Osteocyte (in vitro differentiated cells): Measurements from ENCODE around the gene C4orf50. TPM values are rescaled to one million over a fixed set of nuclear protein-coding genes. Genes with fewer than 3 reads are reported as not detected.

Experiments
- DNase-seq: peaks from one replicate; pipeline ENCODE4 v3.0.0; 2021; ENCODE audit warnings: mixed read lengths; ENCODE audit not compliant: unreplicated experiment; ENCODE audit errors: extremely low spot score
- H3K27ac Mint-ChIP-seq: one replicate; pipeline ENCODE4 v1.8.0; 2021; ENCODE audit warnings: mild to moderate bottlenecking, mixed read lengths; ENCODE audit not compliant: unreplicated experiment
- H3K27me3 Mint-ChIP-seq: one replicate; pipeline ENCODE4 v1.8.0; 2021; ENCODE audit warnings: mixed read lengths; ENCODE audit not compliant: unreplicated experiment
- H3K36me3 Mint-ChIP-seq: one replicate; pipeline ENCODE4 v1.8.0; 2021; ENCODE audit warnings: mixed read lengths; ENCODE audit not compliant: unreplicated experiment
- H3K4me1 Mint-ChIP-seq: one replicate; pipeline ENCODE4 v1.8.0; 2021; ENCODE audit warnings: mixed read lengths; ENCODE audit not compliant: unreplicated experiment
- H3K4me3 Mint-ChIP-seq: one replicate; pipeline ENCODE4 v1.8.0; 2021; ENCODE audit warnings: mild to moderate bottlenecking, moderate library complexity, mixed read lengths; ENCODE audit not compliant: unreplicated experiment
- H3K9me3 Mint-ChIP-seq: one replicate; pipeline ENCODE4 v1.8.0; 2021; ENCODE audit warnings: mixed read lengths; ENCODE audit not compliant: unreplicated experiment
- CTCF ChIP-seq: fragments of 200-600 bp; sonication (generic); IDR thresholded peaks from 2 replicates; pipeline ENCODE4 v1.5.0; 2021; ENCODE audit warnings: antibody characterized with exemption, mild to moderate bottlenecking, moderate library complexity
- long read RNA-seq: library from polyadenylated mRNA; unstranded; transcript quantifications from one replicate; pipeline ENCODE4 v2.0.0, GENCODE V29; 2021
- total RNA-seq: library from RNA; stranded (reverse); gene quantifications from 2 replicates; pipeline ENCODE4 v1.2.1, GENCODE V29; 2021

C4orf50 gene
- not detected in 2 replicates for total RNA-seq
- long read RNA-seq = 0 reads

- no peak within 1 kb of the TSS for H3K27ac Mint-ChIP-seq
- H3K4me3 Mint-ChIP-seq = no peak within 1 kb of the TSS
- peaks cover 18% of the 10 kb centered on the region for H3K27me3 Mint-ChIP-seq
- no peak for TF ChIP-seq CTCF
- no peaks in the 10 kb centered on the region for H3K36me3 Mint-ChIP-seq
- no peaks in the 10 kb centered on the region for H3K9me3 Mint-ChIP-seq
- no peaks in the 10 kb centered on the region for H3K4me1 Mint-ChIP-seq
- DNase-seq = no peak
These were observed at the start of gene C4orf50 for GRCh38 chr4:6018331-6018730. Gene C4orf50, minus strand, starts transcription at chr4:6018431.

- Mint-ChIP-seq H3K9me3 (no peaks in the 10 kb centered on the region), H3K27ac (no peak overlapping the region), H3K4me3 (no peak overlapping the region), H3K27me3 (peaks cover 2% of the 10 kb centered on the region), H3K36me3 (no peaks in the 10 kb centered on the region), H3K4me1 (no peaks in the 10 kb centered on the region)
- no peak for TF ChIP-seq CTCF
- DNase-seq = no peak
These were observed 47.8 kb upstream of the C4orf50 start for GRCh38 chr4:6065934-6066590.

- TF ChIP-seq CTCF = no peak
- Mint-ChIP-seq H3K27me3 (peaks cover 2% of the 10 kb centered on the region), H3K27ac (no peak overlapping the region), H3K4me1 (no peaks in the 10 kb centered on the region), H3K9me3 (peaks cover 5% of the 10 kb centered on the region), H3K36me3 (no peaks in the 10 kb centered on the region), H3K4me3 (no peak overlapping the region)
- no peak for DNase-seq
These were observed 46.9 kb upstream of the C4orf50 start for GRCh38 chr4:6065166-6065565.

- TF ChIP-seq CTCF = no peak
- Mint-ChIP-seq H3K27me3 (peaks cover 2% of the 10 kb centered on the region), H3K4me1 (no peaks in the 10 kb centered on the region), H3K27ac (no peak overlapping the region), H3K36me3 (no peaks in the 10 kb centered on the region), H3K9me3 (peaks cover 7% of the 10 kb centered on the region), H3K4me3 (no peak overlapping the region)
- DNase-seq = no peak
These were observed 46.2 kb upstream of the C4orf50 start for GRCh38 chr4:6064383-6064782.

GRCh38 chr4:6063684-6064083 lies 45.5 kb upstream of the C4orf50 start:
- no peak overlapping the region for H3K27ac Mint-ChIP-seq
- peaks cover 10% of the 10 kb centered on the region for H3K9me3 Mint-ChIP-seq
- no peak for TF ChIP-seq CTCF
- no peaks in the 10 kb centered on the region for H3K4me1 Mint-ChIP-seq
- no peak for DNase-seq
- peaks cover 2% of the 10 kb centered on the region for H3K27me3 Mint-ChIP-seq
- H3K4me3 Mint-ChIP-seq = no peak overlapping the region
- no peaks in the 10 kb centered on the region for H3K36me3 Mint-ChIP-seq
